Fibroblast of mammary gland (primary cell): ENCODE data around the gene ANKRD31.

ENCODE experiments used
- DNase-seq: peaks from one replicate; pipeline ENCODE4 v3.0.0-alpha.2; 2010; ENCODE audit warnings: low read depth
- H3K4me3 ChIP-seq: 2 replicates; pipeline ENCODE4 v1.5.1; 2011; ENCODE audit warnings: low read depth, mild to moderate bottlenecking, low read length, moderate library complexity; ENCODE audit not compliant: control insufficient read depth
- CTCF ChIP-seq: conservative IDR thresholded peaks from 2 replicates; pipeline ENCODE4 v1.5.1; 2011; ENCODE audit warnings: low read depth, low read length, inconsistent platforms; ENCODE audit not compliant: control insufficient read depth, insufficient read depth

Gene ANKRD31

GRCh38 chr5:75200776-75201175 is 35.9 kb downstream of the ANKRD31 start:
- no peak overlapping the region for H3K4me3 ChIP-seq
- TF ChIP-seq CTCF, result no peak
- DNase-seq, result no peak

- no peak for DNase-seq
- no peak for TF ChIP-seq CTCF
- no peak overlapping the region for H3K4me3 ChIP-seq
Measured at GRCh38 chr5:75199946-75200345, 36.7 kb downstream of the ANKRD31 start.

GRCh38 chr5:75199071-75199470 is 37.6 kb downstream of the ANKRD31 start:
- H3K4me3 ChIP-seq, result no peak overlapping the region
- no peak for DNase-seq
- TF ChIP-seq CTCF, result no peak

GRCh38 chr5:75197745-75198144 is 38.9 kb downstream of the ANKRD31 start:
- no peak overlapping the region for H3K4me3 ChIP-seq
- DNase-seq, result no peak
- TF ChIP-seq CTCF, result no peak

GRCh38 chr5:75192804-75193203 is 43.9 kb downstream of the ANKRD31 start:
- no peak for TF ChIP-seq CTCF
- no peak overlapping the region for H3K4me3 ChIP-seq
- no peak for DNase-seq

GRCh38 chr5:75192264-75192663 is 44.4 kb downstream of the ANKRD31 start:
- no peak for DNase-seq
- H3K4me3 ChIP-seq, result no peak overlapping the region
- no peak for TF ChIP-seq CTCF

GRCh38 chr5:75190227-75190626 is 46.5 kb downstream of the ANKRD31 start:
- H3K4me3 ChIP-seq, result no peak overlapping the region
- no peak for TF ChIP-seq CTCF
- DNase-seq, result no peak
